22Rv1 (cell line): ENCODE data around the gene SEC61A2.

Experiments used
- H3K27ac ChIP-seq: fragments of 450-650 bp; 2 replicates; pipeline ENCODE4 v1.5.1; 2017
- CTCF ChIP-seq: fragments of 450-650 bp; IDR thresholded peaks from 2 replicates; pipeline ENCODE4 v1.5.1; 2017; ENCODE audit warnings: mild to moderate bottlenecking
- ZFX ChIP-seq: fragments of 450-650 bp; IDR thresholded peaks from 2 replicates; pipeline ENCODE4 v1.6.1; 2017; ENCODE audit warnings: antibody characterized with exemption, borderline replicate concordance

The SEC61A2 gene

GRCh38 chr10:12130237-12130872 is 878 bp downstream of the SEC61A2 start:
- TF ChIP-seq ZFX, result no peak
- TF ChIP-seq CTCF, result peak; percentile 67
- H3K27ac ChIP-seq, result peak overlapping the region; percentile 94

GRCh38 chr10:12135631-12136030 is 6.2 kb downstream of the SEC61A2 start:
- TF ChIP-seq CTCF (no peak), ZFX (no peak)
- H3K27ac ChIP-seq, result no peak overlapping the region

GRCh38 chr10:12140038-12140437 is 10.6 kb downstream of the SEC61A2 start:
- H3K27ac ChIP-seq, result no peak overlapping the region
- TF ChIP-seq ZFX, result no peak
- no peak for TF ChIP-seq CTCF

- no peak overlapping the region for H3K27ac ChIP-seq
- TF ChIP-seq ZFX, result no peak
- no peak for TF ChIP-seq CTCF
These were observed 15.1 kb downstream of the SEC61A2 start for GRCh38 chr10:12144538-12144937.

- H3K27ac ChIP-seq, result no peak overlapping the region
- no peak for TF ChIP-seq CTCF
- TF ChIP-seq ZFX, result no peak
These were observed 20.7 kb downstream of the SEC61A2 start for GRCh38 chr10:12150163-12150562.

- H3K27ac ChIP-seq, result no peak overlapping the region
- TF ChIP-seq CTCF (no peak), ZFX (no peak)
These were observed 25.0 kb downstream of the SEC61A2 start for GRCh38 chr10:12154516-12154915.

- no peak overlapping the region for H3K27ac ChIP-seq
- no peak for TF ChIP-seq CTCF
- TF ChIP-seq ZFX, result no peak
These were observed 27.1 kb downstream of the SEC61A2 start for GRCh38 chr10:12156367-12157123.
